ENCODE data around the gene FOXRED1. TPM values are rescaled to one million over a fixed set of nuclear protein-coding genes. Genes with fewer than 3 reads are reported as not detected.

Gene FOXRED1
- total RNA-seq, 1 experiment from 2014 or later: 44.8 TPM

GRCh38 chr11:126327281-126328000, 58.5 kb downstream of the FOXRED1 start:
- TF ChIP-seq CTCF (IDR thresholded peaks at IDR 0.05): no peak
- no peak for TF ChIP-seq REST (IDR thresholded peaks at IDR 0.05; ENCODE audit: insufficient read depth in 1 of 2, low read depth in 2 of 2, low read length in 1 of 2)
- TF ChIP-seq SIN3A (IDR thresholded peaks at IDR 0.05; ENCODE audit: borderline replicate concordance, insufficient read depth, low read depth, low read length): no peak
- no peak for TF ChIP-seq TCF7L2 (IDR thresholded peaks at IDR 0.05; ENCODE audit: low read depth, low read length)
- TF ChIP-seq POLR2AphosphoS5 (IDR thresholded peaks at IDR 0.05; ENCODE audit: low read depth, low read length): no peak
- in situ Hi-C loops (cut with HindIII; ENCODE audit: low pct_unique_long_range_greater_than_20kb, low sequenced_read_pairs): no loop called here
- ChIA-PET CTCF (no interaction called here), POLR2A (interaction anchor here (0.7 kb wide), 1 partner anchor 27 kb away, joined by 3 read pairs; no protein-coding TSS in a partner anchor)
- H3K36me3 ChIP-seq (ENCODE audit: control insufficient read depth, insufficient read depth, low read length): no peaks in the 10 kb centered on the region; the same call in 1 of the 2 replicates
- no peaks in the 10 kb centered on the region for H3K27me3 ChIP-seq (ENCODE audit: control insufficient read depth, insufficient read depth, low read length)
- ATAC-seq (no peak), DNase-seq (ENCODE audit: low read depth, low spot score) (no peak)
- H3K4me1 ChIP-seq (ENCODE audit: control insufficient read depth, insufficient read depth, low read length): no peaks in the 10 kb centered on the region; the same call in 1 of the 2 replicates
- H3K4me3 ChIP-seq (ENCODE audit: low read depth in 2 of 2, low read length in 2 of 2): no peak overlapping the region
- H3K9me3 ChIP-seq (ENCODE audit: control insufficient read depth, insufficient read depth, low read depth, low read length): no peaks in the 10 kb centered on the region
- intact Hi-C loops (cut with micrococcal nuclease; ENCODE audit: unreplicated experiment): no loop called here
- no TSS peak for BruUV-seq (replicated peaks)
- H3K27ac ChIP-seq (ENCODE audit: low read length): no peak overlapping the region

Other genes with a start within 250 kb of the FOXRED1 start
- gene CDON, start 206.3 kb upstream of the FOXRED1 start, total RNA-seq (2021; ENCODE audit: unreplicated experiment): 17.1 TPM
- 52.3 TPM for gene RPUSD4, start 57.5 kb upstream of the FOXRED1 start, total RNA-seq (2021; ENCODE audit: unreplicated experiment)
- gene FAM118B, start 57.4 kb upstream of the FOXRED1 start, total RNA-seq (2021; ENCODE audit: unreplicated experiment): 41.6 TPM
- gene SRPRA, start 259 bp upstream of the FOXRED1 start, total RNA-seq (2021; ENCODE audit: unreplicated experiment): 149 TPM
- gene TIRAP, start 13.9 kb downstream of the FOXRED1 start, total RNA-seq (2021; ENCODE audit: unreplicated experiment): 19.3 TPM
- gene DCPS, start 34.9 kb downstream of the FOXRED1 start, total RNA-seq (2021; ENCODE audit: unreplicated experiment): 34.8 TPM
- 56.6 TPM for gene ST3GAL4, start 86.5 kb downstream of the FOXRED1 start, total RNA-seq (2021; ENCODE audit: unreplicated experiment)

Data from Panc1 (cell line).